Islet precursor cell (in vitro differentiated cells): Measurements from ENCODE around the gene AVEN.

Experiments used
- DNase-seq: peaks from one replicate; pipeline ENCODE4 v3.0.0-alpha.2; 2018

The AVEN gene

GRCh38 chr15:33908406-33908805, 130.6 kb downstream of the AVEN start:
- DNase-seq = no peak

GRCh38 chr15:33907326-33907725, 131.7 kb downstream of the AVEN start:
- no peak for DNase-seq

- DNase-seq = no peak
These were observed 135.3 kb downstream of the AVEN start for GRCh38 chr15:33903661-33904060.

- DNase-seq = no peak
These were observed 137.0 kb downstream of the AVEN start for GRCh38 chr15:33902043-33902442.

GRCh38 chr15:33894193-33894592, 144.8 kb downstream of the AVEN start:
- DNase-seq = no peak

GRCh38 chr15:33888176-33888575, 150.8 kb downstream of the AVEN start:
- DNase-seq = no peak

- DNase-seq = no peak
These were observed 156.1 kb downstream of the AVEN start for GRCh38 chr15:33882921-33883320.

- no peak for DNase-seq
These were observed 164.8 kb downstream of the AVEN start for GRCh38 chr15:33874156-33874555.

- no peak for DNase-seq
These were observed 166.4 kb downstream of the AVEN start for GRCh38 chr15:33872416-33873106.

GRCh38 chr15:33871980-33872379, 167.0 kb downstream of the AVEN start:
- no peak for DNase-seq

GRCh38 chr15:33866101-33866737, 172.8 kb downstream of the AVEN start:
- peak; percentile 83 for DNase-seq

- no peak for DNase-seq
These were observed 173.6 kb downstream of the AVEN start for GRCh38 chr15:33865416-33865815.

- no peak for DNase-seq
These were observed 174.5 kb downstream of the AVEN start for GRCh38 chr15:33864360-33865075.

GRCh38 chr15:33860754-33861153, 178.2 kb downstream of the AVEN start:
- DNase-seq = peak; percentile 67

- no peak for DNase-seq
These were observed 178.9 kb downstream of the AVEN start for GRCh38 chr15:33859992-33860545.

GRCh38 chr15:33858836-33859235, 180.2 kb downstream of the AVEN start:
- no peak for DNase-seq

GRCh38 chr15:33857726-33858125, 181.3 kb downstream of the AVEN start:
- DNase-seq = no peak

GRCh38 chr15:33852570-33852969, 186.4 kb downstream of the AVEN start:
- peak; percentile 61 for DNase-seq

- DNase-seq = no peak
These were observed 186.9 kb downstream of the AVEN start for GRCh38 chr15:33852094-33852493.

- DNase-seq = no peak
These were observed 187.9 kb downstream of the AVEN start for GRCh38 chr15:33851079-33851478.

- DNase-seq = no peak
These were observed 191.0 kb downstream of the AVEN start for GRCh38 chr15:33848011-33848410.

GRCh38 chr15:33846862-33847261, 192.1 kb downstream of the AVEN start:
- DNase-seq = peak; percentile 68

- DNase-seq = peak; percentile 70
These were observed 192.9 kb downstream of the AVEN start for GRCh38 chr15:33846142-33846541.

- DNase-seq = no peak
These were observed 194.4 kb downstream of the AVEN start for GRCh38 chr15:33844597-33844996.
